ENCODE results near the gene DOK6. TPM values are rescaled to one million over a fixed set of nuclear protein-coding genes. Genes with fewer than 3 reads are reported as not detected.

Gene DOK6
- total RNA-seq, 1 experiment from 2014 or later, result not detected

DNA sequence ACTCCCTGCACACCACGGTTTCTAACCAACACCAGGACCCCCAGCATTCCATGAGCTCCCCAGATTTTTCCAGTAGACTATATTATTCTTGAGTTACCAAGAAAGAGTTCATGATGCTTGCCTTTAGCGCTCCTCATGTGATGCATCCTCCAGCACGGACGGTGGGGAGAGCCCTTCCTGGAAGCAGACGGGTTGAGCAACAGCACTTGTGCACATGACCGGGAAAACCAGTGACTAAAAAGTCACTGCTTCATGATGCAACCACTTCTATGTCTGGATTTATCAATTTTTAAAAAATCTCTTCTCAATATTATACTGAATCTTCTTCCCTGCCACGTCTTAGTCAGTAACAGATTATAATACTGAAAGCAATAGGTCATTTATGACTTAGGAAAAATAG lies 20.4 kb upstream of the DOK6 start:
- ChIA-PET CTCF (no interaction called here), POLR2A (ENCODE audit: unreplicated experiment) (no interaction called here)
- intact Hi-C loops (cut with micrococcal nuclease), result no loop called here
- BruUV-seq (replicated peaks), result no TSS peak
- Histone ChIP-seq H3K27ac (ENCODE audit: low read length) (no peak overlapping the region), H3K4me1 (ENCODE audit: insufficient read depth, low read length) (no peaks in the 10 kb centered on the region), H3K27me3 (ENCODE audit: low read length) (no peaks in the 10 kb centered on the region), H3K4me2 (ENCODE audit: low read length) (no peak overlapping the region), H3K4me3 (ENCODE audit: low read length) (no peak overlapping the region), H3K79me2 (ENCODE audit: low read length) (no peaks in the 10 kb centered on the region), H2AFZ (ENCODE audit: low read length) (no peak overlapping the region), H4K20me1 (ENCODE audit: low read length) (no peaks in the 10 kb centered on the region), H3K9me3 (ENCODE audit: low read length) (no peaks in the 10 kb centered on the region), H3K36me3 (ENCODE audit: low read depth, low read length) (no peaks in the 10 kb centered on the region), H3K9me2 (replicated peaks; ENCODE audit: low read length) (no peaks in the 10 kb centered on the region), H3F3A (ENCODE audit: low read length, unreplicated experiment) (no peaks in the 10 kb centered on the region), H3K9ac (ENCODE audit: low read length) (no peak overlapping the region)
- ATAC-seq, result no peak
- TF ChIP-seq EZH2phosphoT487 (IDR thresholded peaks at IDR 0.05; ENCODE audit: borderline replicate concordance, low read length) (no peak), EZH2 (IDR thresholded peaks at IDR 0.05; ENCODE audit: low read length, unreplicated experiment) (no peak)
- TF ChIP-seq, protein P1, sequence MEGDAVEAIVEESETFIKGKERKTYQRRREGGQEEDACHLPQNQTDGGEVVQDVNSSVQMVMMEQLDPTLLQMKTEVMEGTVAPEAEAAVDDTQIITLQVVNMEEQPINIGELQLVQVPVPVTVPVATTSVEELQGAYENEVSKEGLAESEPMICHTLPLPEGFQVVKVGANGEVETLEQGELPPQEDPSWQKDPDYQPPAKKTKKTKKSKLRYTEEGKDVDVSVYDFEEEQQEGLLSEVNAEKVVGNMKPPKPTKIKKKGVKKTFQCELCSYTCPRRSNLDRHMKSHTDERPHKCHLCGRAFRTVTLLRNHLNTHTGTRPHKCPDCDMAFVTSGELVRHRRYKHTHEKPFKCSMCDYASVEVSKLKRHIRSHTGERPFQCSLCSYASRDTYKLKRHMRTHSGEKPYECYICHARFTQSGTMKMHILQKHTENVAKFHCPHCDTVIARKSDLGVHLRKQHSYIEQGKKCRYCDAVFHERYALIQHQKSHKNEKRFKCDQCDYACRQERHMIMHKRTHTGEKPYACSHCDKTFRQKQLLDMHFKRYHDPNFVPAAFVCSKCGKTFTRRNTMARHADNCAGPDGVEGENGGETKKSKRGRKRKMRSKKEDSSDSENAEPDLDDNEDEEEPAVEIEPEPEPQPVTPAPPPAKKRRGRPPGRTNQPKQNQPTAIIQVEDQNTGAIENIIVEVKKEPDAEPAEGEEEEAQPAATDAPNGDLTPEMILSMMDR (conservative IDR thresholded peaks at IDR 0.05; ENCODE audit: low read depth, low read length), result no peak
- no peak for DNase-seq

DNA sequence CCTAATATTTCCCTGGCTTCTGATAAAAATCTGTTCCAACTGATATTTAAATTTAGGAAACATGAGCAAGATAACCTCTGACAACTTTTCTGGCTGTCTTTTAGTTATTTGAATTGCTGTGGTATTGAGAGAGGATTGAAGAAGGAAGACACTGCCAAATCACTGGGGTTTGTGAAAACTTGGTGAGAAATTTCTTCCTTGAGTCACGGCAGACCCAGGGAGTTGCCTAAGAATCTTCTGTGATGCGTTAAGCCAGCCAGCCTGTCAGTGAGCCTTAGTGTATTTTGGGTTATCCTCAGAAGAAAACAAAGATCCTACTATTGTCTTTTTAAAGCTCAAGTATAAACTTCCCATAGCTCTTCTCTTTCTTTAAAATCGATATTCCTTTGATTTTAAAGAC lies 17.5 kb upstream of the DOK6 start:
- BruUV-seq (replicated peaks), result no TSS peak
- ATAC-seq, result no peak
- no peaks in the 10 kb centered on the region for H3K79me2 ChIP-seq (ENCODE audit: low read length)
- no peaks in the 10 kb centered on the region for H3F3A ChIP-seq (ENCODE audit: low read length, unreplicated experiment)
- CTCF ChIA-PET, result no interaction called here
- TF ChIP-seq, protein P1 (conservative IDR thresholded peaks at IDR 0.05; ENCODE audit: low read depth, low read length), result no peak
- TF ChIP-seq EZH2 (IDR thresholded peaks at IDR 0.05; ENCODE audit: low read length, unreplicated experiment) (no peak), EZH2phosphoT487 (IDR thresholded peaks at IDR 0.05; ENCODE audit: borderline replicate concordance, low read length) (no peak)
- no peak for DNase-seq
- intact Hi-C loops (cut with micrococcal nuclease), result no loop called here
- H3K36me3 ChIP-seq (ENCODE audit: low read depth, low read length), result no peaks in the 10 kb centered on the region
- no peak overlapping the region for H2AFZ ChIP-seq (ENCODE audit: low read length)
- no peaks in the 10 kb centered on the region for H3K9me3 ChIP-seq (ENCODE audit: low read length)
- H4K20me1 ChIP-seq (ENCODE audit: low read length), result no peaks in the 10 kb centered on the region
- no peaks in the 10 kb centered on the region for H3K4me1 ChIP-seq (ENCODE audit: insufficient read depth, low read length)
- H3K9me2 ChIP-seq (replicated peaks; ENCODE audit: low read length), result no peaks in the 10 kb centered on the region
- H3K27me3 ChIP-seq (ENCODE audit: low read length), result no peaks in the 10 kb centered on the region
- H3K27ac ChIP-seq (ENCODE audit: low read length), result no peak overlapping the region
- H3K9ac ChIP-seq (ENCODE audit: low read length), result no peak overlapping the region
- H3K4me2 ChIP-seq (ENCODE audit: low read length), result no peak overlapping the region
- POLR2A ChIA-PET (ENCODE audit: unreplicated experiment), result no interaction called here
- H3K4me3 ChIP-seq (ENCODE audit: low read length), result no peak overlapping the region

DNA sequence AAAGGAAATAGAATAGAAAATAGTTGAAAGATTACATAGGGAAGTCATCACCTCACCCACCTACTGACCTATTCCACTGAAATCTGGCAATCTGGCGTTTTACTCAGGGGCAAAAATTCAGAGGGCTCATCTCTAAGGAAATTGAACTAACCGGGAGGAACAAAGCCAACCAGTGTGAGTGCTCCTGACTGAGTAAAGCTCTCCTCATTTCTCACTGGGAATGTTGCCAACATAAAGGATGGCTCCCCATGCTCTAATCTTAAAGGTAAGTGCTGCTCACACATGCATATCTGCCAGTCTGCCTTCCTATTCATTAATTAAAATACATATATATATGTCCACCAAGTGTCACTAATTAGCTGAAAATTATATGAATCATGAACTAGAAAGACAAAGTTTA lies 13.5 kb upstream of the DOK6 start:
- ChIA-PET POLR2A (ENCODE audit: unreplicated experiment) (no interaction called here), CTCF (interaction anchor here (0.6 kb wide), 1 partner anchor 130 kb away, joined by 4 read pairs; no protein-coding TSS in a partner anchor)
- no peaks in the 10 kb centered on the region for H3F3A ChIP-seq (ENCODE audit: low read length, unreplicated experiment)
- no peak overlapping the region for H3K4me3 ChIP-seq (ENCODE audit: low read length)
- no peaks in the 10 kb centered on the region for H3K79me2 ChIP-seq (ENCODE audit: low read length)
- no peak overlapping the region for H2AFZ ChIP-seq (ENCODE audit: low read length)
- no peaks in the 10 kb centered on the region for H3K4me1 ChIP-seq (ENCODE audit: insufficient read depth, low read length)
- no TSS peak for BruUV-seq (replicated peaks)
- no peaks in the 10 kb centered on the region for H4K20me1 ChIP-seq (ENCODE audit: low read length)
- TF ChIP-seq EZH2 (IDR thresholded peaks at IDR 0.05; ENCODE audit: low read length, unreplicated experiment) (no peak), EZH2phosphoT487 (IDR thresholded peaks at IDR 0.05; ENCODE audit: borderline replicate concordance, low read length) (no peak)
- TF ChIP-seq, protein P1 (conservative IDR thresholded peaks at IDR 0.05; ENCODE audit: low read depth, low read length), result no peak
- ATAC-seq, result no peak
- no peak overlapping the region for H3K27ac ChIP-seq (ENCODE audit: low read length)
- no peak overlapping the region for H3K9ac ChIP-seq (ENCODE audit: low read length)
- intact Hi-C loops (cut with micrococcal nuclease), result no loop called here
- H3K36me3 ChIP-seq (ENCODE audit: low read depth, low read length), result no peaks in the 10 kb centered on the region
- no peak overlapping the region for H3K4me2 ChIP-seq (ENCODE audit: low read length)
- H3K9me2 ChIP-seq (replicated peaks; ENCODE audit: low read length), result no peaks in the 10 kb centered on the region
- H3K9me3 ChIP-seq (ENCODE audit: low read length), result no peaks in the 10 kb centered on the region
- no peak for DNase-seq
- no peaks in the 10 kb centered on the region for H3K27me3 ChIP-seq (ENCODE audit: low read length)
